Ovary (tissue), 9 donors: ENCODE results near the gene IL1B. TPM values are rescaled to one million over a fixed set of nuclear protein-coding genes. Genes with fewer than 3 reads are reported as not detected.

Experiments
- DNase-seq, 5 donors: peaks; one replicate each; pipeline ENCODE4 v3.0.0-alpha.2; 2019 to 2020
- H3K27ac ChIP-seq, 2 donors: fragments of 200-600 bp; one replicate each; pipeline versions ENCODE4 v1.5.1 to v1.8.0; 2019 to 2022
- H3K27me3 ChIP-seq: fragments of 200-600 bp; one replicate; pipeline ENCODE4 v1.8.0; 2022
- H3K36me3 ChIP-seq: fragments of 200-600 bp; sonication (generic); one replicate; pipeline ENCODE4 v1.5.1; 2019
- H3K4me1 ChIP-seq: one replicate; pipeline ENCODE4 v1.8.1; 2013; ENCODE audit warnings: mild to moderate bottlenecking, moderate library complexity; ENCODE audit not compliant: insufficient read depth
- H3K4me3 ChIP-seq: fragments of 200-600 bp; sonication (generic); one replicate; pipeline ENCODE4 v1.5.1; 2017
- H3K9me3 ChIP-seq, 2 donors: fragments of 200-600 bp in 1 of 2; sonication (generic) in 1 of 2; one replicate each; pipeline versions ENCODE4 v1.5.1 to v1.8.1; 2013 to 2019; ENCODE audit warnings: mild to moderate bottlenecking in 1 of 2, moderate library complexity in 1 of 2
- CTCF ChIP-seq, 3 donors: fragments of 450-650 bp in 2 of 3; fragments of 200-600 bp in 1 of 3; IDR thresholded peaks; one replicate each; pipeline versions ENCODE4 v1.5.1 to v1.8.0; 2016 to 2022; ENCODE audit warnings: antibody characterized with exemption in 3 of 3, mild to moderate bottlenecking in 1 of 3
- EP300 ChIP-seq: sonication (generic); formaldehyde crosslinking; IDR thresholded peaks from one replicate; pipeline ENCODE4 v1.6.1; 2017; ENCODE audit warnings: antibody characterized with exemption
- POLR2A ChIP-seq: fragments of 450-650 bp; IDR thresholded peaks from one replicate; pipeline ENCODE4 v1.6.1; 2017; ENCODE audit warnings: antibody characterized with exemption, mild to moderate bottlenecking, moderate library complexity
- WGBS, 3 donors: extraction: QIAGEN DNeasy Blood & Tissue Kit in 1 of 3; methylation state at CpG; one replicate each; pipeline versions ENCODE4 v1.1.5 to v1.1.7; 2013 to 2017; 5-methylcytosine and 5-hydroxymethylcytosine counted together
- intact Hi-C, 4 donors: fragments of 100-400 bp; cut with DNase I; formaldehyde crosslinking; loops; one replicate each; pipeline versions ENCODE4 v1.11.0 to v1.15.1; 2022 to 2023
- polyA plus RNA-seq, 2 donors: library from polyadenylated mRNA; stranded (reverse); fragments of 200-250 nt in 1 of 2; fragments of 350-450 nt in 1 of 2; fragmentation: Illumina TruSeq in 1 of 2; extraction: RNeasy Lipid Tissue Mini Kit (QIAGEN cat#74804) in 1 of 2; gene quantifications; one replicate each; pipeline ENCODE4 v1.2.3, GENCODE V29; 2013 to 2014
- total RNA-seq, 7 donors: library from RNA; depleted of rRNA in 2 of 7; stranded (reverse); fragments of >200 nt in 2 of 7; fragmentation: NEBNext Ultra II Directional in 3 of 7; extraction: Animal tissue kit (Norgen Biotek cat#: 25700) in 3 of 7; gene quantifications; one replicate each; pipeline versions ENCODE4 v1.1.0 to v1.2.4, GENCODE V29; 2016 to 2023
- donor health status: DM: no; HTN: no; CAD: no; lungs with moderate emphysema.
- donor health status: DM: no; HTN: no; CAD: no.
- donor health status: Bipolar disorder and iron deficiency.
- donor health status: DM: yes; HTN: yes; CAD: no.
- donor health status: DM: no; HTN: no; CAD: no.
- donor health status: DM: yes; HTN: yes; CAD: no.

The IL1B gene
- total and polyA plus RNA-seq, 9 donors: 0.39 to 5.2 (median 2.3) TPM; not detected in 1

DNA sequence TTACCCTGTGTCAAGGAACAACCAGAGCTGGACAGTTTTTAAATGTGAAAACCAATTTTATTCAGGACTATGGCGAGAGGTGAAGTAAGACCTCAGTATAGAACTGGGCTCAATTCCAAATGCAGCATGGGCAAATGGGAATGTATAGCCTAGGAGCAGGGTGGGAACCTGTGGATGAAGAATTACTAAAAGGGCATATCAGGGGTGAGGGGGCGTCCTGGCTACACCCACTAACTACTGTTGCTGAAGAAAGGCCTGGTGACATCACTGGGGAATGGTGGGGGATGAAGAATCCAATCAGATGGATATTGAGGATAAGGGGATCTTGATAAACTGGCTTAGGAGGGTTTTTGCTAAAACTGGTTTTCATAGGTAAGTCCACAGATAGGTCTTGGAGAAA, 47.1 kb upstream of the IL1B start:
- DNase-seq: no peak
- no peaks in the 10 kb centered on the region for H3K9me3 ChIP-seq
- intact Hi-C loops: no loop called here
- H3K27ac ChIP-seq: no peak overlapping the region
- WGBS, 3 donors: 71 to 80% (median 79%) methylated on average over 2 of the region's 2 CpGs
- H3K4me1 ChIP-seq: no peaks in the 10 kb centered on the region
- TF ChIP-seq CTCF (IDR thresholded peaks at IDR 0.05) (no peak), POLR2A (no peak), EP300 (no peak)
- no peak overlapping the region for H3K4me3 ChIP-seq
- H3K27me3 ChIP-seq: no peaks in the 10 kb centered on the region
- no peaks in the 10 kb centered on the region for H3K36me3 ChIP-seq

DNA sequence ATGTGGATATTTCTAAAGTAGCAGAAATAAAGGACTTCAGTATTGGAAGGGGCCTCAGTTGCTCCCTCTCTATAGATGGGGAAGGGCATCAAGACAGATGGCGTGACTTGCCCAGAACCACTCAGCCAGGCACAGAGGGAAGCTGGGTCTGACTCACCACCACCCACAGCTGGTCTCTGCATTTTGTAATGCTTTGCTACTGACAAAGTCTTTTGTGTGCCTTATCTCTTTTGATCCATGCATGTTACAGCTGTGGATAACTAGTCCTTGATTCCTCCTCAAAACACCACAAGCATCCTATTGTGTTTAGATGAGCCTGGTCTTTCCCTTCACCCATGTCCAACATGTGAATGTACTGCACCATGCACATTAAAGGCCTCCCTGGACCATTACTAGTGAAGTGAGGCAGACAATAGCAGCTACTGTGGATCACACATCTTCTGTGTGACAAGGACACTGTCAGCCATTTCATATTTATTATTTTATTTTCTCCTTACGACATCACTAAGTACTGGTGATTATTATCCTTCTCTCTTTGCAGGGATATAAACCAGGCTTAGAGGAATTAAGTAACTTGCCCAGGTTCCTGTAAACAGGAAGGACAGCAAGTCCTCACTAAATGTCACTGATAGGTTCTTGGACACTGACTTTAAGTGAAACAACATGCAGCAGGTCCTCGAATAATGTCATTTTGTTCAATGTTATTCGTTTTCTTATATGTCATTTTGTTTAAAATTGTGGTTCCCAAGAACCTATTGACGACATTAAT, 44.8 kb upstream of the IL1B start:
- no peaks in the 10 kb centered on the region for H3K9me3 ChIP-seq
- intact Hi-C loops: no loop called here
- H3K4me3 ChIP-seq: no peak overlapping the region
- TF ChIP-seq EP300 (no peak), POLR2A (no peak), CTCF (IDR thresholded peaks at IDR 0.05) (no peak)
- no peaks in the 10 kb centered on the region for H3K27me3 ChIP-seq
- H3K4me1 ChIP-seq: no peaks in the 10 kb centered on the region
- H3K27ac ChIP-seq: no peak overlapping the region
- H3K36me3 ChIP-seq: no peaks in the 10 kb centered on the region
- 80 to 84% (median 84%) methylated on average over 5 of the region's 5 CpGs for WGBS, 3 donors
- no peak for DNase-seq

GRCh38 chr2:112880696-112881095, 44.1 kb upstream of the IL1B start:
- intact Hi-C loops: no loop called here
- Histone ChIP-seq H3K4me1 (no peaks in the 10 kb centered on the region), H3K9me3 (no peaks in the 10 kb centered on the region), H3K4me3 (no peak overlapping the region), H3K27ac (no peak overlapping the region), H3K36me3 (no peaks in the 10 kb centered on the region), H3K27me3 (no peaks in the 10 kb centered on the region)
- 55 to 63% (median 58%) methylated on average over 7 of the region's 7 CpGs for WGBS, 3 donors
- no peak for DNase-seq
- no peak for TF ChIP-seq POLR2A
- TF ChIP-seq EP300: no peak
- no peak for TF ChIP-seq CTCF (IDR thresholded peaks at IDR 0.05)

GRCh38 chr2:112880091-112880531, 43.5 kb upstream of the IL1B start:
- Histone ChIP-seq H3K4me1 (no peaks in the 10 kb centered on the region), H3K27ac (no peak overlapping the region), H3K36me3 (no peaks in the 10 kb centered on the region), H3K9me3 (no peaks in the 10 kb centered on the region), H3K27me3 (no peaks in the 10 kb centered on the region), H3K4me3 (no peak overlapping the region)
- 77 to 86% (median 81%) methylated on average over 5 of the region's 5 CpGs for WGBS, 3 donors
- DNase-seq: no peak
- intact Hi-C loops: no loop called here
- TF ChIP-seq EP300 (no peak), CTCF (IDR thresholded peaks at IDR 0.05) (no peak), POLR2A (no peak)
